ENCODE measurements around the gene BRPF3. TPM values are rescaled to one million over a fixed set of nuclear protein-coding genes. Genes with fewer than 3 reads are reported as not detected.
A peak's percentile ranks its signal among the peaks of the same experiment; 100 is the strongest.

BRPF3 gene
- total and polyA plus RNA-seq, 8 donors, result 30.8 to 50.6 (median 43.1) TPM

GRCh38 chr6:36266913-36267644, 70.5 kb downstream of the BRPF3 start:
- no peak overlapping the region for H3K27ac ChIP-seq
- TF ChIP-seq CTCF (IDR thresholded peaks at IDR 0.05), result no peak

GRCh38 chr6:36267731-36268477, 71.4 kb downstream of the BRPF3 start:
- ATAC-seq (no peak), DNase-seq (peak in 1 of 4 donors; percentile 13)
- no peak for TF ChIP-seq CTCF (IDR thresholded peaks at IDR 0.05)
- intact Hi-C loops (cut with DNase I), result no loop called here
- Histone ChIP-seq H3K4me1 (no peaks in the 10 kb centered on the region), H3K27me3 (peaks cover 0 to 39% of the 10 kb centered on the region in 2 donors), H3K4me3 (no peak overlapping the region), H3K27ac (no peak overlapping the region), H3K9me3 (peaks cover 0 to 15% of the 10 kb centered on the region in 2 donors), H3K36me3 (no peaks in the 10 kb centered on the region)

More at GRCh38 chr6:36266913-36267644, 70.5 kb downstream of the BRPF3 start:
- ATAC-seq, result no peak
- Histone ChIP-seq H3K27me3 (peaks cover 0 to 32% of the 10 kb centered on the region in 2 donors), H3K4me3 (no peak overlapping the region), H3K9me3 (peaks cover 0 to 15% of the 10 kb centered on the region in 2 donors), H3K4me1 (no peaks in the 10 kb centered on the region), H3K36me3 (no peaks in the 10 kb centered on the region)
- intact Hi-C loops (cut with DNase I), result no loop called here
- peak in 1 of 4 donors; percentile 31 for DNase-seq

- intact Hi-C loops (cut with DNase I), result no loop called here
- H3K36me3 ChIP-seq, result no peaks in the 10 kb centered on the region
- no peaks in the 10 kb centered on the region for H3K4me1 ChIP-seq
- peaks cover 0 to 39% of the 10 kb centered on the region in 2 donors for H3K27me3 ChIP-seq
- H3K9me3 ChIP-seq, result peaks cover 0 to 15% of the 10 kb centered on the region in 2 donors
- no peak overlapping the region for H3K27ac ChIP-seq
- ATAC-seq (peak; percentile 86), DNase-seq (peak; percentile 45 to 65 (median 62))
- H3K4me3 ChIP-seq, result no peak overlapping the region
- TF ChIP-seq CTCF (IDR thresholded peaks at IDR 0.05), result no peak
Observed at GRCh38 chr6:36268478-36269275, 72.1 kb downstream of the BRPF3 start.

GRCh38 chr6:36269834-36270705, 73.5 kb downstream of the BRPF3 start, which contains the start of gene PNPLA1:
Gene PNPLA1 (plus strand): TSS chr6:36270060. CDS start chr6:36270460, 400 bp downstream.
- Histone ChIP-seq H3K36me3 (no peaks in the 10 kb centered on the region), H3K4me3 (no peak within 1 kb of the TSS), H3K27me3 (peaks cover 0 to 39% of the 10 kb centered on the region in 2 donors), H3K4me1 (no peaks in the 10 kb centered on the region), H3K9me3 (peaks cover 0 to 15% of the 10 kb centered on the region in 2 donors), H3K27ac (no peak within 1 kb of the TSS)
- TF ChIP-seq CTCF (IDR thresholded peaks at IDR 0.05), result no peak
- DNase-seq (peak in 1 of 4 donors; percentile 50), ATAC-seq (no peak)
- intact Hi-C loops (cut with DNase I), result no loop called here
